ENCODE measurements around the gene RHOF.

DNA sequence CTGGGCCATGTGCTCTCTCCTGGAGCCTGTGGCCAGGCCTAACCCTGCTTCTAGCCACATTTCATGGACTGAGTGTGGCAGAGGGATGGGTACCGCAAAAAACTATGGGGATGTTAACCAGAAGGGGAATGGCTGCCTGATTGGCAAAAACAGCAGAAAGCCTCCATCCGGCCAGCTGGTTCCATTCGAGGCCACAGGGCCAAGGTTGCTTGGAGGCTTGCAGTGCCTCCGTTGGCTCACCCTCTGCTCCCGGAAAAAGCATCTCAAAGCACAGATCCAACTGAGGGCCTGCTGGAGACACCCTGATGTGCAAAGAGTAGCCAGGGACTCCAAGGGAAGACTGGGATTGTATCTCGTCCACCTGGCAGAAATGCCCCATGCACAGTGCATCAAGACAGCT is 64.5 kb downstream of the RHOF start:
- TF ChIP-seq, protein P1, sequence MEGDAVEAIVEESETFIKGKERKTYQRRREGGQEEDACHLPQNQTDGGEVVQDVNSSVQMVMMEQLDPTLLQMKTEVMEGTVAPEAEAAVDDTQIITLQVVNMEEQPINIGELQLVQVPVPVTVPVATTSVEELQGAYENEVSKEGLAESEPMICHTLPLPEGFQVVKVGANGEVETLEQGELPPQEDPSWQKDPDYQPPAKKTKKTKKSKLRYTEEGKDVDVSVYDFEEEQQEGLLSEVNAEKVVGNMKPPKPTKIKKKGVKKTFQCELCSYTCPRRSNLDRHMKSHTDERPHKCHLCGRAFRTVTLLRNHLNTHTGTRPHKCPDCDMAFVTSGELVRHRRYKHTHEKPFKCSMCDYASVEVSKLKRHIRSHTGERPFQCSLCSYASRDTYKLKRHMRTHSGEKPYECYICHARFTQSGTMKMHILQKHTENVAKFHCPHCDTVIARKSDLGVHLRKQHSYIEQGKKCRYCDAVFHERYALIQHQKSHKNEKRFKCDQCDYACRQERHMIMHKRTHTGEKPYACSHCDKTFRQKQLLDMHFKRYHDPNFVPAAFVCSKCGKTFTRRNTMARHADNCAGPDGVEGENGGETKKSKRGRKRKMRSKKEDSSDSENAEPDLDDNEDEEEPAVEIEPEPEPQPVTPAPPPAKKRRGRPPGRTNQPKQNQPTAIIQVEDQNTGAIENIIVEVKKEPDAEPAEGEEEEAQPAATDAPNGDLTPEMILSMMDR (IDR thresholded peaks at IDR 0.05): no peak
- no peak for TF ChIP-seq POLR2A (IDR thresholded peaks at IDR 0.05)
